HG03060 (cell line): ENCODE data around the gene EDA.

Source experiments
- ATAC-seq: cut with Tn5 transposase; IDR thresholded peaks from one replicate; pipeline ENCODE4 v1.9.1; 2021; ENCODE audit warnings: low read depth, moderate number of reproducible peaks; ENCODE audit not compliant: unreplicated experiment

The EDA gene

GRCh38 chrX:70052895-70053615 is 437.1 kb downstream of the EDA start:
- ATAC-seq = no peak

- no peak for ATAC-seq
These were observed 438.5 kb downstream of the EDA start for GRCh38 chrX:70054391-70054790.

GRCh38 chrX:70062076-70062475 is 446.2 kb downstream of the EDA start, which contains the start of gene OTUD6A:
OTUD6A (plus strand) TSS chrX:70062457; CDS start chrX:70062525, 68 bp downstream.
- no peak for ATAC-seq

GRCh38 chrX:70062961-70063550 is 447.1 kb downstream of the EDA start:
- no peak for ATAC-seq

GRCh38 chrX:70066646-70067045 is 450.7 kb downstream of the EDA start:
- ATAC-seq = no peak

GRCh38 chrX:70079297-70079696 is 463.4 kb downstream of the EDA start:
- no peak for ATAC-seq

- ATAC-seq = no peak
These were observed 464.0 kb downstream of the EDA start for GRCh38 chrX:70079870-70080269.

GRCh38 chrX:70082723-70083122 is 466.8 kb downstream of the EDA start:
- no peak for ATAC-seq

- no peak for ATAC-seq
These were observed 468.8 kb downstream of the EDA start for GRCh38 chrX:70084592-70085240.

GRCh38 chrX:70087857-70088630 is 472.1 kb downstream of the EDA start:
- no peak for ATAC-seq

GRCh38 chrX:70088751-70089150 is 472.8 kb downstream of the EDA start:
- no peak for ATAC-seq
